ENCODE results near the gene ZBTB33.

ZBTB33 gene

GRCh38 chrX:120250522-120251271 lies at the start of gene ZBTB33:
Gene ZBTB33 (plus strand): TSS chrX:120250812. CDS start chrX:120253416, 2,604 bp downstream.
- peak; percentile 89 for DNase-seq

- DNase-seq, result no peak
Measured at GRCh38 chrX:120200851-120201250, 49.8 kb upstream of the ZBTB33 start.

GRCh38 chrX:120205816-120206753 lies 44.5 kb upstream of the ZBTB33 start:
- no peak for DNase-seq

GRCh38 chrX:120207009-120207605 lies 43.5 kb upstream of the ZBTB33 start:
- DNase-seq, result no peak

- no peak for DNase-seq
Measured at GRCh38 chrX:120213438-120214265, 37.0 kb upstream of the ZBTB33 start.

- DNase-seq, result no peak
Measured at GRCh38 chrX:120223374-120223773, 27.2 kb upstream of the ZBTB33 start.

- DNase-seq, result no peak
Measured at GRCh38 chrX:120224388-120224787, 26.2 kb upstream of the ZBTB33 start.

- DNase-seq, result no peak
Measured at GRCh38 chrX:120228187-120228908, 22.3 kb upstream of the ZBTB33 start.

- no peak for DNase-seq
Measured at GRCh38 chrX:120235284-120235683, 15.3 kb upstream of the ZBTB33 start.

GRCh38 chrX:120236687-120237479 lies 13.7 kb upstream of the ZBTB33 start:
- DNase-seq, result no peak

GRCh38 chrX:120238933-120239332 lies 11.7 kb upstream of the ZBTB33 start:
- no peak for DNase-seq

GRCh38 chrX:120242813-120243212 lies 7.8 kb upstream of the ZBTB33 start:
- no peak for DNase-seq

GRCh38 chrX:120244395-120244734 lies 6.2 kb upstream of the ZBTB33 start:
- DNase-seq, result no peak

GRCh38 chrX:120244735-120245498 lies 5.7 kb upstream of the ZBTB33 start:
- DNase-seq, result peak; percentile 68

- DNase-seq, result no peak
Measured at GRCh38 chrX:120251471-120252011, 929 bp downstream of the ZBTB33 start.

GRCh38 chrX:120253784-120254183 lies 3.2 kb downstream of the ZBTB33 start:
- no peak for DNase-seq

GRCh38 chrX:120260369-120260768 lies 9.8 kb downstream of the ZBTB33 start:
- DNase-seq, result no peak

GRCh38 chrX:120262859-120263708 lies 12.5 kb downstream of the ZBTB33 start:
- no peak for DNase-seq

- DNase-seq, result no peak
Measured at GRCh38 chrX:120264341-120264740, 13.7 kb downstream of the ZBTB33 start.
